Measurements from ENCODE around the gene MIER3.

MIER3 gene

GRCh38 chr5:56941981-56942380, 9.9 kb downstream of the MIER3 start:
- DNase-seq (ENCODE audit: low read depth) = no peak
- TF ChIP-seq CTCF (IDR thresholded peaks at IDR 0.05; ENCODE audit: low read length, missing control alignments) = no peak
- H3K4me3 ChIP-seq (replicated peaks; ENCODE audit: low read depth, low read length) = no peak overlapping the region

- no peak overlapping the region for H3K4me3 ChIP-seq (replicated peaks; ENCODE audit: low read depth, low read length)
- TF ChIP-seq CTCF (IDR thresholded peaks at IDR 0.05; ENCODE audit: low read length, missing control alignments) = no peak
- DNase-seq (ENCODE audit: low read depth) = no peak
Observed at GRCh38 chr5:56938858-56939257, 13.1 kb downstream of the MIER3 start.

- no peak overlapping the region for H3K4me3 ChIP-seq (replicated peaks; ENCODE audit: low read depth, low read length)
- no peak for TF ChIP-seq CTCF (IDR thresholded peaks at IDR 0.05; ENCODE audit: low read length, missing control alignments)
- DNase-seq (ENCODE audit: low read depth) = no peak
Observed at GRCh38 chr5:56934325-56934724, 17.6 kb downstream of the MIER3 start.

GRCh38 chr5:56922922-56923321, 29.0 kb downstream of the MIER3 start:
- TF ChIP-seq CTCF (IDR thresholded peaks at IDR 0.05; ENCODE audit: low read length, missing control alignments) = no peak
- no peak overlapping the region for H3K4me3 ChIP-seq (replicated peaks; ENCODE audit: low read depth, low read length)
- no peak for DNase-seq (ENCODE audit: low read depth)

- H3K4me3 ChIP-seq (replicated peaks; ENCODE audit: low read depth, low read length) = no peak overlapping the region
- no peak for TF ChIP-seq CTCF (IDR thresholded peaks at IDR 0.05; ENCODE audit: low read length, missing control alignments)
- DNase-seq (ENCODE audit: low read depth) = no peak
Observed at GRCh38 chr5:56919942-56920662, 31.8 kb downstream of the MIER3 start.

- no peak for TF ChIP-seq CTCF (IDR thresholded peaks at IDR 0.05; ENCODE audit: low read length, missing control alignments)
- DNase-seq (ENCODE audit: low read depth) = no peak
- no peak overlapping the region for H3K4me3 ChIP-seq (replicated peaks; ENCODE audit: low read depth, low read length)
Observed at GRCh38 chr5:56918054-56918453, 33.9 kb downstream of the MIER3 start.

GRCh38 chr5:56917534-56917933, 34.4 kb downstream of the MIER3 start:
- DNase-seq (ENCODE audit: low read depth) = no peak
- H3K4me3 ChIP-seq (replicated peaks; ENCODE audit: low read depth, low read length) = no peak overlapping the region
- no peak for TF ChIP-seq CTCF (IDR thresholded peaks at IDR 0.05; ENCODE audit: low read length, missing control alignments)
